HG03571 (cell line): Measurements from ENCODE around the gene BCKDHA.

Experiments used
- ATAC-seq: cut with Tn5 transposase; IDR thresholded peaks from one replicate; pipeline ENCODE4 v1.9.1; 2021; ENCODE audit not compliant: unreplicated experiment

The BCKDHA gene

DNA sequence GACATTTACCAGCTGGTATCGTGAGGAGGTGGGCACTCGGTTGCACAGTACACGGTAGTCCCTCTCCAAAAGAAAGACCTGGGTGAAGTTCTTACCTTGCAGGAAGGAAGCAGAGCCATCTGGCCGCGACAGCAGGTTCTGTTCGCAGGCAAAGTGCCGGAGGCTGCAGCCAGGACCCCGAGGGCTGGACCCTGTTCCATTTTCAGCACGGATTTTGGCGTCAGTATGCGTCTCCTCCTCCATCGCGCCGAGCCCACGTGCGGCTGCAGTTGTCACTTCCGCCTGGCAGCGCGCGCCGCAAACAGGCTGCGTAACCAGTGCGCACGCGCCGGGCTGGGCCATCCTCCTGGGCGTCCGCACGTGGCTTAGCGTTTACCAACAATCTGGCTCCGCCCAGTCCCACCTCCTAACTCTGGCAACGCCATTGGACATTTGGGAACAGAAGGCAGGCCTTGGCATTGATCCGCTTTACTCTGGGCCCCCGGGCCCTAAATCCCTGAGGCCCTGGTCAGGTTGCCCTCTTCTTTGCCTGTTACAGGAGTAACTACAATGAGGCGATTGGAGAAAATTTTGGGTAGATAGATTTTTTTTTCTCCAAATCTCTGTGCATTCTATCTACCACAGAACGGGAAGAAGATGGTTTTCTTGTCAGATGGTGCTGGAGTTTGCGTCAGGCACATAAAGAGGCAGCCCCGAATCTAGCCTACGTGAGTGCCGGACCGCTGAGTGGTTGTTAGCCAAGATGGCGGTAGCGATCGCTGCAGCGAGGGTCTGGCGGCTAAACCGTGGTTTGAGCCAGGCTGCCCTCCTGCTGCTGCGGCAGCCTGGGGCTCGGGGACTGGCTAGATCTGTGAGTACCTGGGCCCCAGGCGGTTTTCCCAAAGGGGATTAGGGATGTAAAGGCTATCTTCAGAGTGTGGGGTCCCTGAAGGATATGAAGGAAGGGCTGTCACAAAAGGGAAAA, at the start of gene BCKDHA, which contains the start of gene EXOSC5:
Gene BCKDHA (plus strand): TSS at position 733 of the 964 bp plus-strand sequence. CDS start 10 bp downstream, at position 743.
Gene EXOSC5 (minus strand): TSS at position 274 of the 964 bp plus-strand sequence. CDS start 31 bp downstream, at position 243.
- peak; percentile 82 for ATAC-seq

DNA sequence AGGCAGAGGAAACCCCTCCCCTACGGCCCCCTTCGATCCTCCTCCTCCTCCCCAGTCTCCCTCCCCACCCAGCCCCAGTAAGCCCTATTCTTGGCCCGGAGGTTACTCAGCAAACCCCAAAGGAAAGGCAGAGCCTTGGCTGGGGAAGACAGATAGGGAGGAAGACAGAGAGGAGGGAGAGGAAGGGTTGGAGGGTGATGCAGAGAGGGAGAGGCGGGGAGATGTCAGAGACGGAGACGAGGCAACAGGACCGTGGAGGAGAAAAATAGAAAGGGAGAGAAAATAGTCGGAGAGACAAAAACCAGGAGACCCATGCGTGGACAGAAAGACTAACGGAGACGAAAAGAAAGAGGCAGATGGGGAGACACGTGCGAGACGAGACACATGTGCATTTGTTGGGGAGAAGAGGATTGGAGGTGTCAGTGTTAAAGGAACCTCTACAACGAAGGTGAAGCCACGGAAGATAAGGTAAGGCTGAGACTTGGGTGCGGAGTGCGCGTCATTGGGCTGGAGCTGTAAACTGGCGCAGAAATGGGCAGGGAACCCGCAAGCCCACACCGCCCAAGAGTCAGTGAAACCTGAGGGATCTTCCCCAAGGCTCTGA, 46.8 kb upstream of the BCKDHA start:
- ATAC-seq = no peak

- no peak for ATAC-seq
Measured at GRCh38 chr19:41351339-41352245, 46.0 kb upstream of the BCKDHA start.

DNA sequence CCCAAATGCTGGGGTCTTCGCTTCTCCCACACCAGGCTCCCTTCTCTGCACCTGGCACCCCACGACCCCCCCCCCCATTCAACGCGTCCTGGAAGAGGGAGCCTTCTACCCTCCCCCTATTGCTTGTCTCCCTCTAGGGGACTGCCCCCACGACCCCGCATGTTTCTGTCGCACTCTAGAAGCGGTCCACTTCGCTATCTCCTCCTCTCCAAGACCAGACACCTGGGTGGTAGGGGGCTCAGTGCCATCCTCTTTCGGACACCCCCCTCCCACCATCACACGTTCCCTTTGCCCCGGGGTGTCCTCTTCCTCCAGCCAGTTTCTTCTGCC, 45.4 kb upstream of the BCKDHA start:
- ATAC-seq = no peak

DNA sequence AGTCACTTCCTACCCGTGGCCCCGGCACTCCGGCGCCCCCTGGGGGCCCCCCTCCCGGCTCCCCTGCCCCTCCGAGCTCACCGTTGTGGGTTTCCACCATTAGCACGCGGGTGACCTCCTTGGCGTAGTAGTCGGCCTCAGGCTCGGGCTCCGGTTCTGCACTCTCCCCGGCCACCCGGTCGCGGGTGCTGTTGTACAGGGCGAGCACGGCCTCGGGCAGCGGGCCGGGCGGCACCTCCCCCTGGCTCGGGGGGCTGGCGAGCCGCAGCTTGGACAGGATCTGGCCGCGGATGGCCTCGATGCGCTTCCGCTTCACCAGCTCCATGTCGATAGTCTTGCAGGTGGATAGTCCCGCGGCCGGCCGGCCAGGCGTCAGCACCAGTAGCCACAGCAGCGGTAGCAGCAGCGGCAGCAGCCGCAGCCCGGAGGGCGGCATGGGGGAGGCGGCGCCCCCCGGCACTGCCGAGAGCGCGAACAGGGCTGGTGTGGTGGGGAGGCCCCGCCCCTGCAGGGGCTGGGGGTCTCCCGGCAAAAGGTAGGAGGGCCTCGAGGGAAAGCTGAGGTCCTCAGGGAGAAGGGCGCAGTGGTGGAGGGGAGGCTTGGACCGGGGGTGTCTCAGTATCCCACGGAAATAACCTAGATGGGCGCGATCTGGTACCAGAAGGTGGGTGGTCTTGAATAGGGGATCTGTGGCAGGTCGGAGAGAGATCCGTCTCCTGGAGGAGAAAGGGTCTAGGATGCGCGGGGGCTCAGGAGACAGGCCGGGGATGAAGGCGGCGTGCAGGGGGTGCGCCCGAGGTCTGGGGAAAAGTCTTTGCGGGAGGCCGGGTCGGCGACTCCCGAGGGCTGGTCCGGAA, 44.8 kb upstream of the BCKDHA start:
- no peak for ATAC-seq

DNA sequence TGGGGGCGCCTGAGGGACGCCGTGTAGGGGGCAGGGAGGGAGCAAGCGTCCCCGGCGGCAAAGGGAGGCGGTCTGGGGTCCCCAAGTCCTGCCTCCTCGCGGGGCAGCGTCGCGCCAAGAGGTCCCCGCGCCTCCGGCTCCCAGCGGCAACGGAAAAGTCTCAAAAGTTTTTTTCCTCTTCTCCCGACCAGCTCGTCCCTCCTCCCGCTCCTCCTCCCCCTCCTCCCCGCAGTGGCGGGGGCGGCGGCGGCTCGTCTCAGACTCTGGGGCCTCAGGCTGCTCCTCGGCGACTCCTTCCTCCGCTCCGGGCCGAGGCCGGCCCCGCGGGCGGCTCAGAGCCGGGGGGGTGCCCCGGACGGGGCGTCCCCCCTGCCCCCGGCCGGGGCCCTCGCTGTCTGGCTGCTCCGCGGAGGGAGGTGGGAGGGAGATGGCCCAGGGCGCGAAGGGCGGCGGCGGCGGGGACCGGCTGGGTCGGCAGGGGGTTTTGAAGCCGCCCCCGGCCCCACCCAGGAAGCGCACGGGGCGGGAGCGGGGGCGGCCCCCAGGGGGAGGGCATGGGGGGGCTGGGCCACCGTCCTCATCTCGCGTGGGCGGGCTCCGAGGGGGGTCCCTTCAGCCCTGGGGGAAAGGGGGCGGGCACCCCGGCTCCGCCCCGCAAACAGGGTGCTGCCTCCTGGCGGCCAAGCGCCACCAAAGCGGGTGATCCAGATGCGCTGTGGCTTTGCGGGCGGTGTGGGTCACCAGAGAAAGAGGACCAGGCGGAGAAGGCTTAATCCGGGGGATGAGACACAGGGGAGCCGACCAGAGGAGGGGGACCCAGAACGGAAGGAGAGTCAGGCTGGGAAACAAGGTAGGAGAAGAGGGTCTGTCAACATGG, 43.9 kb upstream of the BCKDHA start, which contains the start of gene TGFB1:
Gene TGFB1 (minus strand): TSS at position 457 of the 877 bp plus-strand sequence. CDS start 878 bp downstream, outside the sequence.
- ATAC-seq = peak; percentile 37

- ATAC-seq = no peak
Measured at GRCh38 chr19:41354343-41354953, 43.2 kb upstream of the BCKDHA start.

DNA sequence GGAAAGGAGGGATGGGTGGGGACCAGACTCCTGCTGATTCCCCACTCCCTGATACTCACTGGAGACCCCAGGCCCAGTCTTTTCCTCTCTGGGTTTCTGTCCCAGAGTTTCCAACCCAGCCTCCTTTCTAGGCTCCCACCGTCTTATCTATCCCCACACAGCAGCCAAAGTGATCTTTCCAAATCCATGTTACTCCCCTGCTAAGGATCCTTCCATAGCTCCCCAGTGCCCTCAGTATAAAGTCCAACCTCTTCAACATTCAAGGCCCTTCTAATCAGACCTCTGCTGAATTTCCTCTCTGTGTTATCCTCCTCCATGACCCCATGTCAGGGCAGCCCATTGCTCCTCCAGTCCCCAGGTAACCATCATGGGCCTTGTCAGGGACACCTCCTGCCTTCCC, 42.6 kb upstream of the BCKDHA start:
- ATAC-seq = no peak

- no peak for ATAC-seq
Measured at GRCh38 chr19:41355802-41356201, 41.8 kb upstream of the BCKDHA start.

GRCh38 chr19:41356984-41357739, 40.5 kb upstream of the BCKDHA start:
- no peak for ATAC-seq

- ATAC-seq = no peak
Measured at GRCh38 chr19:41357746-41358145, 39.9 kb upstream of the BCKDHA start.

- ATAC-seq = no peak
Measured at GRCh38 chr19:41359741-41360140, 37.9 kb upstream of the BCKDHA start.

DNA sequence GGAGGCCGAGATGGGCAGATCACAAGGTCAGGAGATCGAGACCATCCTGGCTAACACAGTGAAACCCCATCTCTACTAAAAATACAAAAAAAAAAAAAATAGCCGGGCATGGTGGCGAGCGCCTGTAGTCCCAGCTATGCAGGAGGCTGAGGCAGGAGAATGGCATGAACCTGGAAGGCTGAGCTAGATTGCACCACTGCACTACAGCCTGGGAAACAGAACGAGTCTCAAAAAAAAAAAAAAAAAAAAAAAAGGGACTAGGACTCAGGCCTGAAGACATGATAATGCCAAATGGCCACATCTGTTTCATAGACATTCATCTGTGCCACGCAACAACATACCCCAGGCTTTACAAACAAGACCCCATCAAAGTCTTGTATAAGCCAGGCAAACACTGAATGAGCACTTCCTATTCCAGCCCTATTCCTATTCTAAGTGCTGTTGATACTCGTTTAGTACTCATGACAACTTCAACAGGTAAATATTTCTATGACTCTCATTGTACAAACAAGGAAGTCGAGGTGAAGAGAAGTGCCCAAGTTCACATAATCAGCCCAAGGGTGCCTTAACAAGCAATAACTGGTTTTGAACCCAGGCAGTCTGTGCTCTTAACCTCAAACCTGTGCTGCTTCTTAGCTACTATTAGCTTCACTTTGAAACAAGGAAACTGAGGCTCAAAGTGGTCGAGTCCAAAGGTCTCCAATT, 35.3 kb upstream of the BCKDHA start:
- ATAC-seq = no peak

DNA sequence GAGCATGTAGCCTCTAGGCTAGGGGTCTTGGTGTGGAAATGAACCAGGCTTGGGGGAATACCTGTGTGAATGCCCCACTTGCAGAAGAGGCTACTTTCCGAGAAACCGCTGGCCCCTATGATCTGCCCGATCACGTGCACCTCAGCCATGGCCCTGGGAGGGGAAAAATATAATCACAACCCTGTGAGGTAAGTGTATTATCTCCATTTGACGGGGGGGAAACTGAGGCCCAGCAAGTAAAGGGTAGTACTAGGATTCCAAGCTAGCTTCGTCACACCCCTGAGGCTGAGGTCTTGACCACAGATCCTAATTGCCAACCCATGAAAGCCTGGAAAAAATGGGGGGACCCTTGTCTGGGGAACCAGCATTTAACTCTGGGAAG, 34.3 kb upstream of the BCKDHA start:
- ATAC-seq = no peak

DNA sequence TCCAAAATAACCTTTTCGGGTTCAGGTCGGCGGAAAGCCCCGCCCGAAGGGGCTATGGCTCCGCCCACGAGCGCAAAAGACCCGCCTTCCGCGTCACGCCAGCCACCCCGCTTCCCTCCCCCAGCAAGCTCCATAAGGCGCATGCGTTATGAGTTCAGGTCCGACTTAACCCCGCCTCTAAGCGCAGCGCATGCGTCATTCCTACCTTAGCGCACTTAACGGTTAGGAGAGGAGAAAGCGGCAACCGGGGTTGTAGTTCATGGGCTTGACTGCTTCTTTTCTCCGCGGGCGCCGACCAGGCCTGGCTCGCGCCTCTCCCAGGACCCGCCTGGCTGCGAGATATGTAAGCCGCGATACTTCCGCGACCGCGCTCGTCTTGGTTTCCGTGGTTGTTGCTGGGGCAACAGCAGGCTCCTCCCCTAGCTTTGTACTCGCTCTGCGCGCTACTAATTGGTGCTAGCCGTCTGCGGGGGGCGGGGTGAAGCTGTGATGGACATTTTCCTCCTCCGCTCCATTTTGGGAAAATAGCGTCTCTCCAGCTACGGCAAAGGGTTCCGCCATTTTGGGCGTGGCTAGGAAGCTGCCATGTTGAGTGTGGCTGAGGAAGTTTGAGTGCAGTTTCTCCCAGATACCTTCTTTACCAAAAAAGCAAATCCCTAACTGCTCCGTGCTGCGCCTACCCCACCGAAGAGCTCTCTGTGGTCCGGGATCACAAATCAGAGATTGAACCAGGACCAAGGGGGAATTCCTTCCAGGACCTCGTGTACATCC, 33.7 kb upstream of the BCKDHA start, which contains the start of gene B9D2:
Gene B9D2 (minus strand): TSS at position 397 of the 771 bp plus-strand sequence. CDS start 630 bp downstream, outside the sequence.
- ATAC-seq = peak; percentile 70
